HG03039 (cell line): ENCODE measurements around the gene SH3BGRL3.

Experiments
- ATAC-seq: cut with Tn5 transposase; IDR thresholded peaks from one replicate; pipeline ENCODE4 v1.9.1; 2021; ENCODE audit warnings: mild to moderate bottlenecking, moderate library complexity; ENCODE audit not compliant: unreplicated experiment

Gene SH3BGRL3

GRCh38 chr1:26277261-26277661, 2.6 kb upstream of the SH3BGRL3 start:
- ATAC-seq, result no peak

- ATAC-seq, result no peak
These were observed 2.2 kb upstream of the SH3BGRL3 start for GRCh38 chr1:26277719-26278118.

- no peak for ATAC-seq
These were observed 1.6 kb upstream of the SH3BGRL3 start for GRCh38 chr1:26278303-26278702.

- ATAC-seq, result no peak
These were observed 996 bp upstream of the SH3BGRL3 start for GRCh38 chr1:26278724-26279455.

GRCh38 chr1:26280333-26281042, 602 bp downstream of the SH3BGRL3 start:
- ATAC-seq, result no peak

GRCh38 chr1:26281091-26281958, 1.4 kb downstream of the SH3BGRL3 start:
- ATAC-seq, result no peak

- ATAC-seq, result no peak
These were observed 2.1 kb downstream of the SH3BGRL3 start for GRCh38 chr1:26281971-26282370.

- ATAC-seq, result no peak
These were observed 2.6 kb downstream of the SH3BGRL3 start for GRCh38 chr1:26282401-26282918.

GRCh38 chr1:26283279-26283853, 3.5 kb downstream of the SH3BGRL3 start:
- no peak for ATAC-seq

GRCh38 chr1:26283871-26284596, 4.1 kb downstream of the SH3BGRL3 start:
- ATAC-seq, result no peak

GRCh38 chr1:26284597-26285347, 4.9 kb downstream of the SH3BGRL3 start:
- no peak for ATAC-seq

- no peak for ATAC-seq
These were observed 5.6 kb downstream of the SH3BGRL3 start for GRCh38 chr1:26285366-26286063.

- ATAC-seq, result no peak
These were observed 6.2 kb downstream of the SH3BGRL3 start for GRCh38 chr1:26286064-26286416.

- ATAC-seq, result no peak
These were observed 7.3 kb downstream of the SH3BGRL3 start for GRCh38 chr1:26287033-26287711.

GRCh38 chr1:26287811-26288210, 7.9 kb downstream of the SH3BGRL3 start:
- ATAC-seq, result no peak

GRCh38 chr1:26288311-26288941, 8.5 kb downstream of the SH3BGRL3 start:
- no peak for ATAC-seq

GRCh38 chr1:26289158-26290059, 9.5 kb downstream of the SH3BGRL3 start:
- ATAC-seq, result no peak
